ENCODE results near the gene SCYGR1. TPM values are rescaled to one million over a fixed set of nuclear protein-coding genes. Genes with fewer than 3 reads are reported as not detected.
"Not testable (repeated sequence)": the region's sequence is repeated elsewhere in the genome, so short reads cannot be mapped to it uniquely, and the experiment has no call there.

Gene SCYGR1
- total RNA-seq, 1 donor from 2014 or later, result not detected

DNA sequence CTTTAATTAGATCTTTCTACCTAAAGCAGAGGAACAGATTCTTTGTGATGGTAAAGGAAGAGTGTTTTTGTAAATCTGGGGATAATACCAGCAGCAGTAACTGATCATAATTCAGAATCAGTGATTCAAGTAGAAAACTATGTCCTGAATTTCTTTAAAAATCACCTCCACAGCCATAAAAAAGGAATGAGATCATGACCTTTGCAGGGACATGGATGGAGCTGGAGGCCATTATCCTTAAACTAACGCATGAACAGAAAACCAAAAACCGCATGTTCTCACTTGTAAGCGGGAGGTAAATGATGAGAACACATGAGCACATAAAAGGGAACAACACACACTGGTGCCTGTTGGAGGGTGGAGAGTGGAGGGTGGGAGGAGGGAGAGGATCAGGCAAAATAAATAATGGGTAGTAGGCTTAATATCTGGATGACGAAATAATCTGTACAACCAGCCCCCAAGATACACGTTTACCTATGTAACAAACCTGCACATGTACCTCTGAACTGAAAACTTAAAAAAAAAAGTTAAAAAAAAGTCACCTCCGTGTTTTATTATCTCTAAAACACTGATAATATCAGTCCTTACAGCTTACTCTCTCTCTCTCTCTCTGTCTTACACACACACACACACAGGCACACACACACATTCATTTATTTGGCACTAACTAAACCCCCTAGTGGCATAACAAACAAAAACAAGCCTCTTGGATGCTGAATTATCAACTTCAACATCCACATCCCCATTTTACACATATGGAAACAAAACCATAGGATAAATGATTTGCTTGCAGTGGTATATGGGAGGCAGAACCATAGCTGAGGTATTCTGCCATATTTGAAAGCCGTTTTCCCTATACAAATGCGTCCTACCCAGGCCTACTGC lies 10.0 kb downstream of the SCYGR1 start:
- ATAC-seq, result no peak
- DNase-seq (ENCODE audit: low spot score), result no peak
- intact Hi-C loops (cut with DNase I), result no loop called here

DNA sequence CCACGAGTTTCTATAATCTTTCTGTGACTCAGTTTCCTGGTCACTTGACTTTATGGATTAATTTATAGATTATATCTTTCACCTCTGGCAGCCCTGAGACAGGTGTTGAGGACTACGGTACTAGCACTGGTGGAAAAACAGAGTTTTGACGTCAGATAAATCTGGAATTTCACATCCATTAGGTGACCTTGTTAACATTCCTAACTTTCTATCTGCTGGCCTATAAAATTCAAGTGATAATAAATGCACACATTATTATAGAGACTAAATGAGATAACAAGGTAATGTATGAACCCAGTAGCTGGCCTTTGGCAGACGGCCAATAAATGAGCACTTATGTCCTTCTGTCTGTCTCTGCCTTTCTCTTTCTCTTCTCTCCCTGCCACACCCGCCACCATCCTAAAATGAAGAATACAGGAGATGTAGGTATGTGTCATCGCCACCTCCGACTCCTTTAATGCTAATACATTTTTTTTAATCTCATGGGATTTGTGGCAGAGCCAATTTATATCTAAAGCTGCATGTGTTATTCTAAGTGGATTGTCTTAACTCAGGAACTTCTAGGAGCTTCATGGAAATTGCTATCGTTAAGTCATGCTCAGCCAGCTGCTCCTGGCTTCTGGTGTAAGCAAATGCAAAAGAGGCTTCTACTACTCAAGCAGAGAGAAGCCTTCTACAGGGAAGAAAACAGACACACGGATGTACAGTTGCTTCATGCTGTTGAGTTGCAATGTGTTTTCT lies 10.9 kb downstream of the SCYGR1 start:
- no peak for ATAC-seq
- no peak for DNase-seq (ENCODE audit: low spot score)
- intact Hi-C loops (cut with DNase I), result no loop called here

DNA sequence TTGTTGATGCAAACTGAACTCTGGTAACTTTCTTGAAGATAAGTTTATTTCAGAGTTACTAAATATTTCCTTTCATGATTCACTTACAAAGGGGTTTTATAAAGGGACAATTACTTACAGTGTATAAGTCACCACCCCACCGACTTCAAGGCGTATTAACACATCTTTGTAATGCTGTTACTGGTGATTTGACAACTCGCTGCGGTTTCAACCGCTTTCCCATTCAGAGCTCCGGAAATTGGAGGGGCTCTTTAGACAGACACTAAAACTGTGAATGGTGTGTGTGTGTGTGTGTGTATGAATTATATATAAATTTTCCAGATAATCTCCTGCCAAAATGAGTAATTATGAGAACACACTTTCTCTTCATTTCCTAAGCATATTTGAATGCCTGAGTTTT lies 13.6 kb downstream of the SCYGR1 start:
- ATAC-seq (peak; percentile 22), DNase-seq (ENCODE audit: low spot score) (no peak)
- intact Hi-C loops (cut with DNase I), result no loop called here

DNA sequence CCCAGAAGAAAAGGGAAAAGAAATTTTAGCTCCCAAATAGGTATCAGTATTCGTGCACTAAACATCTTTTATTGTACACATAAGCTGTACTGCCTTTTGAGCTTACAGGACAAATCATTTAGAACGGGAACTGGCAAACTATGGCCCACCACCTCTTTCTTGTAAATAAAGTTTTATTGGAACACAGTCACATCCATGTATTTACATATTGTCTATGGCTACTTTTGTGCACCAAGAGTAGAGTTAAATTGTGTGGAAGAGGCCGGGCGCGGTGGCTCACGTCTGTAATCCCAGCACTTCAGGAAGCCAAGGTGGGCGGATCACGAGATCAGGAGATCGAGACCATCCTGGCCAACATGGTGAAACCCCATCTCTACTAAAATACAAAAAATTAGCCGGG lies 14.4 kb downstream of the SCYGR1 start:
- ATAC-seq (no peak), DNase-seq (ENCODE audit: low spot score) (no peak)
- intact Hi-C loops (cut with DNase I), result no loop called here

DNA sequence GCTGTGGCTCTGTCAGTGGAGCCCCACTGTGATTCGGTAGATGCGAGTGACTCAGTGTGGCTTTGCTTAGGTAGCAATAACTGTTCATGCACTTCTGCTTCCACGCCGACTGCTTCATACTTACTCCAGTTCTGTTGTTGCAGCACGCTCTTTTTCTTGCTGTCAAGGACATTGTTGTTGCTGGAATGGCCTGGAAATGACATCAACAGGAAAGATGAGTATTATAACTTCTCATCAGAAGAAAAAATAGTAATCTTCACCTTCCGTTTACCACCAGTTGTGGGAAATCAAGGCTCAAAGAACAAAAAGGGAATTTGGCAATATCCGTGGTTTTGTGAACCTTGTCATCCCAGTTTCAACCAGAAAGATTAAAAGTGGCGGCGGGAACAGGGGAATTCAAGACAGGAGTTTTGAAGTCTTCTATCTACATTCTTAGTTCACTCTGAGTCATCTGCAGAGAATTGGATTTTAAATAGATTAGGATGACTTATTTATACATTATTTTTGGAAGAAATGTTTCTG lies 16.9 kb downstream of the SCYGR1 start:
- DNase-seq (ENCODE audit: low spot score), result no peak
- intact Hi-C loops (cut with DNase I), result no loop called here
- peak; percentile 83 for ATAC-seq

DNA sequence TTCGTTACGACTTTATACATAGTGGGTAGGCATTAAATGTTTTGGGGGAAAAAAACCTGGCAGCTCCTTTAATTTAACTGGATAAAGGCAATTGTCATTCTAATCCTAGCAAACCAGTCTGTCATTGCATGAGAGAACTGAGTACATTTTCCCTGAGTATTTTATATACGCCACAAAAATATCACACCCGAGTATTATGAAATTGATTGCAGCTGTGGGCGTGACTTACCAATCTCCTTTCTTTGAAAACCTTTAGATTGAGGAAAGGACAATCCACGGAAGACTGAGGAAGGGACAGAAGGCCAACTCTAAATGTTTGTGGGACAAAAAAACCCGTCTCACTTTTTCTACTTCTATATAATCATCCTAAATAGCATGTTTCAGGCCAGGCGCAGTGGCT lies 17.7 kb downstream of the SCYGR1 start:
- ATAC-seq (no peak), DNase-seq (ENCODE audit: low spot score) (no peak)
- intact Hi-C loops (cut with DNase I), result no loop called here

DNA sequence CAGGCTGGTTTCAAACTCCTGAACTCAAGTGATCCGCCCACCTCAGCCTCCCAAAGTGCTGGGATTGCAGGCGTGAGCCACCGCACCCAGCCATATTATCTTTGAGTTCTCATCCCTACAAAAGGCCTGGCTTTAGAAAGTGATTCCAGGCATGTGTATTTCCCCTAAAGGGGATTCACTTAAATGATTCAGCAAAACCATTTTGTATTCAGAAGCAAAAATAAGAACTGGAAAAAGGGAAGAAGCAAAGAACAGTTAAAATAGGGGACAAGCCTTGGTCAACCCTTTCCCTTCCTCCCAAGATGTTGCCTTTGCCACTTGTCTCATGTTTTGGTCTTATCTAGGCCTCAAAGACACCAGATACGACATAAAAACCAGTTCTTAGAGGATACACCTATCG lies 19.2 kb downstream of the SCYGR1 start:
- intact Hi-C loops (cut with DNase I), result no loop called here
- DNase-seq (ENCODE audit: low spot score) (no peak), ATAC-seq (no peak)

DNA sequence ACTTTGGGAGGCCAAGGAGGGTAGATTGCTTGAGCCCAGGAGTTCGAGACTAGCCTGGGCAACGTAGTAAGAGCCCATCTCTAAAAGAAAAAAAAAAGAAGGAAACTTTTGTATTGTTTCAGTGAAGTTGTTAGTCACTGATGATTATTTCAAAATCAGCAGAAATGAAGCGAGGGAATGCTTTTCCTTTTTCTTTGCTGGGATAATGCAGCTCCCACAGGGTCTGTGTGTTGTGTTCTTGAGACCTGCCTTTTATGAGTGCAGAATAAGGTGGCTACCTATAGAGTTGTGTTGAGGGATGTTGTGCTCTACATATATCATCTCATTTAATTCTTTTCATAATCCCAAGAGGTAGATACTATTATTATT lies 20.3 kb downstream of the SCYGR1 start:
- no peak for ATAC-seq
- DNase-seq (ENCODE audit: low spot score), result no peak
- intact Hi-C loops (cut with DNase I), result no loop called here

DNA sequence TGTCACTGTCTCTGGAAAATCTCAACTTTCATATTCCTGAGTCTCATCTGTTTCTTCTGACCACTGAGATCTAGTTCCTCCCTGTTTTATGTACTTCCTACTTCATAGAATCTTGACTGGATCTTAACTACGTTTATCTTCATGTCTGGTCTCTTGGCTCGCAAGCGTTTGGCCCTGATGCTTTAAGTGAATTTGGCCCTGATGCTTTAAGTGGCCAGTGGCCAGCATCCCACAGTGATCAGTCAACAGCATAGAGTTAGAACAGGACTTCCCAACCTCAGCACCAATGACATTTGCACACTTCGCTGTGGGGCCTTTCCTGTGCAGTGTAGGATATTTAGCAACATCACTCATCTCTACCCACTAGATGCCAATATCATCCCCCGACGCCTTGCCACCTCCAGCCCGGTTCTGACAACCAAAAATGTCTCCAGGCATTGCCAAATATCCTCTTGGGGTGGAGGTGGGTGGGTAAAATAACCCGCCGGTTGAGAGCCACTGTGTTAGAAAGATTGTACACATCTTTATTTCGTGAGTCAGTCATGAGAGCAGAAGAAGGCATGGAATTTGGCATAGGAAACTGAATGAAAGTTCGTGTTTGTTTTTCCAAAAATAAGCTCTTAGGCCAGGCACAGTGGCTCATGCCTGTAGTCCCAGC lies 20.9 kb downstream of the SCYGR1 start:
- intact Hi-C loops (cut with DNase I), result no loop called here
- ATAC-seq, result peak; percentile 54
- no peak for DNase-seq (ENCODE audit: low spot score)

DNA sequence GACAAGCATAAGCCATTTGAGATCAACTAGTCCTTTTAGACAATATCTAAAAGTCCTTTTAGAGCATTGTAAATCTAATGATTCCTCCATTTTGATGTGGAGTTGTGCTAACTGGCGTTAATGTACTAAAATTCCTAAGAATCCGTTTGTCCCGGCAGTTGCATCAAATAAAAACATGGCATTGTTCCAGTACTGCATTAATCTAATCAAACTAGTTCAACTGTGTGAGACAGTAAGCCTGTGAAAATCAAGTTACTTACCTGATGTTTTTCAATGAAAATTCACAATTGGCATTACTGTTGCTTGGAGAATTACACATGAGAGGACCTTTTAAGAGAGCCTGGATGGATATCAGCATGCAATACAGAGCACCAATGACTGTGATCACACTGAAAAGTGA lies 21.9 kb downstream of the SCYGR1 start:
- DNase-seq (ENCODE audit: low spot score) (no peak), ATAC-seq (no peak)
- intact Hi-C loops (cut with DNase I), result no loop called here

DNA sequence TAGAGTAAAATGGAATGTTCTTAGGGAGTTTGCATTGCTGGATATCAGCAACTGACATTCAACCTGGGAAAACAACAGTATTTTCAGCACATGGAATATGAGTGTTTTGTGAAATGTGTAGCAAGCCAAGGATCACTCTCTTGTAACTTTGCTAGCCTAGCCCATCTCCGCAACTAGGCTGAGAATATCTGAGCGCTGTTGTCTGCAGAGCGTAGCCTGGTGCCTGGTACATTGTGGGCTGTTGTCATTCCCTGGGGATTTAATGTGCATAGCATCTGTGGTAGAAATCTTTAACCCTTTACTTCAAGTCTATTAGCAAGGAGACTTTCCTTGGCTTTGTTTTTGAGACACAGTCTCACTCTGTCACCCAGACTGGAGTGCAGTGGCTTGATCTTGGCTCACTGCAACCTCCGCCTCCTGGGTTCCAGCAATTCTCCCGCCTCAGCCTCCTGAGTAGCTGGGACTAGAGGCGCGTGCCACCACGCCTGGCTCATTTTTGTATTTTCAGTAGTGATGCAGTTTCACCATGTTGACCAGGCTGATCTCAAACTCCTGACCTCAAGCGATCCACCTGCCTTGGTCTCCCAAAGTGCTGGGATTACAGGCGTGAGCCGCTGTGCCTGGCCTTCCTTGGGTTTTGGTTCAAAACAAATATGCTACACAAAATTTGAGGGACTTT lies 23.0 kb downstream of the SCYGR1 start:
- DNase-seq (ENCODE audit: low spot score); ATAC-seq; intact Hi-C loops (cut with DNase I): not testable (repeated sequence)

DNA sequence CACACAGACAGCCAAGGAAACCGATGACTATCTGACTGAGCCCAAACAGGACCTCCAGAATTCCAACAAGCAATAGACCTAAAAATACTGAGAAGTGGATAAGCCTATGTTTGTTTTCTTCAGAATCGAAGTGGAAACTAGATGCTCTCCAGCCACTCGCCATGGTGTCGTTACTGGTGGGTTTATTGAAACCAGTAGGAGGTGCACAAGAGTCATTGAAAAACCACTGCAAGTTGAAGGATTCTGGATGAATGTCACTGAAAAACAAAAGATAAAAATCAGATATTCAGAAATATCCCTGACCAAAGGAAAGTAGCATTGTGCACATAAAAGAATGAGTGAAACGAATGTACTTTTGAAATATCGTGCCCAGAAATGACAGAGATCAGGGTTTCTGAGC lies 24.0 kb downstream of the SCYGR1 start:
- DNase-seq (ENCODE audit: low spot score), result no peak
- no peak for ATAC-seq
- intact Hi-C loops (cut with DNase I), result no loop called here

DNA sequence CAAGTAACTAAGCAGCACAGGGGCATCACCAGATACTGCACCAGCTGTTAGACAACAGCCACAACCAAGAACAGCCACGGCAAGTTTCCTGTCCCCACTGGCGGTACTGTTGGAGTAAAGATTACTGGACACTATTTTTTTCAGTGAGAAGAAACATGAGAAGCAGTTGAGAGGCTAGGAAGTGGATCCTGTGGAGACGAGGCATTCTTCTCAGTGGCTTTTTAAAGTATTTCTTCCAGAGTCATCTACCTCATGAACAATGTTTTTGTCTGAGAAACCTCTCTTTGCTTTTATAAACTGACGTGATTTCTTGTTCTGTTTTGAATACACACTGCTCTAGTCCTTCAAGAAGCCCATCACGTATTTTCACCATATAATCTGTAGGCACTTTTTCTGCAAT lies 27.4 kb downstream of the SCYGR1 start:
- ATAC-seq (no peak), DNase-seq (ENCODE audit: low spot score) (no peak)
- intact Hi-C loops (cut with DNase I), result no loop called here

DNA sequence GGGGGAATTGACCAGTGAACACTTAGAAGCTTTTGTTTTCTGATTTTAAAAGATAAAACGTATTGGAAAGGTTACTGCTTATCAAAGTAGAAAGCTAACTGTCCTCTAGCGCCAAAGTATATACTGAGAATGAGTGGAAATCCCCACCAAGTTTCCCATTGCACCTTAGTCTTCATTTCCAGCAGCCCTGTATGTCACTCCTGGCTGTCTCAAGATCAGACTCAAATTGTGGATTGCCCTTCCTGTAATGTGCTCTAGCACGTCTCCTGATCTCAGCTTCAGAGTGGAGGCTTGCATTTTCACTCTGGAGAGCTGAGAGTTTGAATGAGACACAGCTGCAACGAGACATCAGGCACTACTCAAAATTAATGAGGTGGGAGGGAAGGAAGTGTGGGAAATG lies 36.1 kb downstream of the SCYGR1 start:
- DNase-seq (ENCODE audit: low spot score) (no peak), ATAC-seq (no peak)
- intact Hi-C loops (cut with DNase I), result no loop called here

DNA sequence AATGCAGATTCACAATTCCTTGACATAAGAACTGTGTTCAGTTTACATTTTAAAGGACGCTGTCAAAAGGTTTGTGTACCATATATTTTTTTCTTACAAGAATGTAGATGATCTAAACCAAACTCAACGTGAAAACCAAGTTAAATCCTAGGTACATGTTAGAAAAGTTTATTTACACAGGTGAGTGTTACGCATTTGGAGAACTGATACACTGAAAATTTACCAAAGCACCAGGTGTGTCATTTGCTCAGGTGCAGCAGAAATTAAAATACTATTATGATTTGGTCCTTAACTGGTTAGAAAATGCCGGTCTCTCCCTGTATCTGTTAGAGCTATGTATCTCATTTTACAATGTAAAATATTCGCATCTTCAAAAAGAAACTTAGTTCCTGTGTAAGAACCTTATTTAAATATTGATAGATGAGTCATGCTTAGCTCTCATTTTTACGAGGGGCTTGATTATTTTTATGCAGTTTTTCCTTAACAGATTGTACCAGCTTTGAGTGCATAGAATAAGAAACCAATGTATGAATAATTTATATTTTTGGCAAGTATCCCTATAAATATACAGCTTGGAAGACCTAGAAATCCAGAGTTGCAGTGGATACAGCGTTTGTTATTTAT lies 37.6 kb downstream of the SCYGR1 start:
- intact Hi-C loops (cut with DNase I), result no loop called here
- ATAC-seq (no peak), DNase-seq (ENCODE audit: low spot score) (no peak)

DNA sequence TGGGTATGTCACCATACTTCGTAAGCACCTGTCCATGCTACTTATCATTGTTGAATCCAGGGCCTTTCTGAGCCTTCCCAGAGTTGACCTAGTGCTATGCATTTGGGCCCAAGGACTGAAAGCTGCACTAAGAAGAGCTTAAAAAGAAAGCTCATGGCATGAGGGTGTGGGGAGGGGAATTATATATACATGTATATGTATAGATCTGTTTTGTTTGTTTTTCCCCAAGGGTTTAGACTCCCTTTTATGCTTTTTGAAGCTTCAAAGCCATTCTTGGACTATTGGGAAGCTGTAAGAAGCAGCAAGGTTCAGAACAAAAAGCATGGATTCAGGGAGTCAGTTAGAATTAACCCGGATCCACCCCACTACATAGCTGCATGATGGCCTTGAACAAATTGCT lies 39.4 kb downstream of the SCYGR1 start:
- intact Hi-C loops (cut with DNase I), result no loop called here
- ATAC-seq (no peak), DNase-seq (ENCODE audit: low spot score) (no peak)

DNA sequence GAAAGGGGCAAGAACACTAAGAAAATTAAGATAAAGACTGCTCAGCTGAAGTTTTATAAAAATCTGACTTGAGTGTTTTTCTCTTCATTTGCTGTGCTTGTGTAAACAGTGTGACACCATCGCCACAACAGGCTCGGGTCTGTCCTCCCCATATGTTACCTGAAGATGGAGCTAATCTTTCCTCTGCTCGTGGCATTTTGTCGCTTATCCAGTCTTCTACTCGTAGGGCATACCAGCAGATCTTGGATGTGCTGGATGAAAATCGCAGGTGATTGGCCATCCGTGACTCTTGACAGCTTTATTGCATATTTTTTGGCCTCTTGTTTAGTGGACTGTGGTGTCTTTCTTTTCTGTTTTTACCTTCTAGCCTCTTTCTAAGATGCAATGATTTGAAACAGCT lies 40.6 kb downstream of the SCYGR1 start:
- intact Hi-C loops (cut with DNase I), result no loop called here
- no peak for DNase-seq (ENCODE audit: low spot score)
- no peak for ATAC-seq

DNA sequence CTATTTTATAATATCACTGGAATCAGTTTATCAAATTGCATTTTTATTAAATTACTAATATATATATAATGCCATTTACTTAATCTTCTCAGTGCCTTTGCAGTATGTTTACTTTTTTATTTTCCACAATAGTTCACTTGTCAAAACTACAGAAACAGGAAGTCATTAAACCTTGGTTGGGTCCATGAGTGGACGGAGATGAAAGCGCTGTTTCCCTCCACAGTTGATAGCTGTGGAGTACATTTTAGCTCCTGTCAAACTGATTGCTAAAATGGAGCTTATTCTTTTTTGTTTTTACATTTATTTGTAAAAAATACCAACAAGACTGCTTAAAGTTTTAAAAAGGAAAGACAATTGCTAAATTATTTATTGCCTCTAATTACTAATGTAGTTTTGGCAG lies 43.5 kb downstream of the SCYGR1 start:
- no peak for ATAC-seq
- intact Hi-C loops (cut with DNase I), result no loop called here
- no peak for DNase-seq (ENCODE audit: low spot score)

DNA sequence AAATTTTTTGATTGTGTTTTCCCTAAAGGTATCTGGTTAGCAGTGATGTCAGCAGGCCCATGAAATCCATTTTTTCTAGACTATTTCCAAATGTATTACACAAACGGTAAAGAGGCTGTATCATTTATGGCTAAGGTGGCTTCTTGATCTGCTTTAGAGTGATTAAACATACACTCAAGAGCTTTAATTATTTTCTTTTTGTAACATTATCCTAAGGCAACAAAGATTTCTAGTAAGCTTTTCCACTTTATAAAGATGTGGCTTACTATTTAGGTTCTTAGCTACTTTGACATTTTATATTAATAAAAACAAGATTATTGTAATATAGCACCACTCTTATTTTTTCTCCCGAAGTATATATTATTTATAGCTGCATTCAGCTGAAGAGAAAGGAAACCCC lies 46.2 kb downstream of the SCYGR1 start:
- DNase-seq (ENCODE audit: low spot score) (no peak), ATAC-seq (no peak)
- intact Hi-C loops (cut with DNase I), result no loop called here
